CD4-positive, alpha-beta T cell (primary cell): Measurements from ENCODE around the gene LEPROT. TPM values are rescaled to one million over a fixed set of nuclear protein-coding genes. Genes with fewer than 3 reads are reported as not detected.

Experiments
- ATAC-seq: fragments of 200-7000 bp; cut with Tn5 transposase; one replicate; pipeline ENCODE4 v1.10.0; 2022; ENCODE audit warnings: mild to moderate bottlenecking; ENCODE audit not compliant: poor library complexity
- CTCF ChIA-PET: fragments of 350-600 bp; sonication (Branson Sonifier 250); formaldehyde crosslinking; loops from one replicate; lab custom pipeline; 2021; ENCODE audit warnings: antibody characterized with exemption, inconsistent platforms; lab: Charles Lee
- POLR2A ChIA-PET: fragments of 350-600 bp; sonication (Branson Sonifier 250); formaldehyde crosslinking; loops from one replicate; lab custom pipeline; 2021; ENCODE audit warnings: antibody characterized with exemption, inconsistent platforms; lab: Charles Lee
- DNase-seq, 14 experiments: peaks; one replicate each; pipeline ENCODE4 v3.0.0-alpha.2; 2013 to 2020; ENCODE audit warnings: mixed read lengths in 2 of 14
- H3K27ac ChIP-seq, 2 donors: one replicate each; pipeline versions ENCODE4 v1.5.1 to v1.7.0; 2013; ENCODE audit warnings: low read length in 2 of 2, low read depth in 1 of 2, mild to moderate bottlenecking in 1 of 2
- H3K27me3 ChIP-seq, 2 experiments: 1 replicate in 1 of 2; 2 replicates in 1 of 2; pipeline versions ENCODE4 v1.6.1 to v1.7.0; 2013; ENCODE audit warnings: low read length in 2 of 2, control low read depth in 1 of 2, mild to moderate bottlenecking in 1 of 2, moderate library complexity in 1 of 2; ENCODE audit not compliant: insufficient read depth in 2 of 2, control insufficient read depth in 1 of 2
- H3K36me3 ChIP-seq: one replicate; pipeline ENCODE4 v1.6.1; 2013; ENCODE audit warnings: low read length, control low read depth; ENCODE audit not compliant: insufficient read depth
- H3K4me1 ChIP-seq: one replicate; pipeline ENCODE4 v1.6.1; 2013; ENCODE audit warnings: low read length, control low read depth; ENCODE audit not compliant: insufficient read depth
- H3K4me3 ChIP-seq: one replicate; pipeline ENCODE4 v1.5.1; 2013; ENCODE audit warnings: mild to moderate bottlenecking, low read length, moderate library complexity
- H3K9me3 ChIP-seq, 2 experiments: 1 replicate in 1 of 2; 2 replicates in 1 of 2; pipeline versions ENCODE4 v1.6.1 to v1.7.0; 2013; ENCODE audit warnings: low read length in 2 of 2, mild to moderate bottlenecking in 2 of 2, control low read depth in 1 of 2, moderate library complexity in 1 of 2; ENCODE audit not compliant: control insufficient read depth in 1 of 2, insufficient read depth in 1 of 2
- H3K27ac Mint-ChIP-seq: one replicate; pipeline ENCODE4 v1.8.0; 2020; ENCODE audit warnings: mixed read lengths
- H3K27me3 Mint-ChIP-seq: one replicate; pipeline ENCODE4 v1.8.0; 2021; ENCODE audit warnings: mixed read lengths
- H3K36me3 Mint-ChIP-seq: one replicate; pipeline ENCODE4 v1.8.0; 2021; ENCODE audit warnings: low read depth, mixed read lengths
- H3K4me1 Mint-ChIP-seq: one replicate; pipeline ENCODE4 v1.8.0; 2021; ENCODE audit warnings: low read depth, mixed read lengths
- H3K4me3 Mint-ChIP-seq: one replicate; pipeline ENCODE4 v1.8.0; 2020; ENCODE audit warnings: mild to moderate bottlenecking, mixed read lengths
- H3K9me3 Mint-ChIP-seq: one replicate; pipeline ENCODE4 v1.8.0; 2020; ENCODE audit warnings: mixed read lengths
- CTCF ChIP-seq: fragments of 200-600 bp; IDR thresholded peaks from one replicate; pipeline ENCODE4 v1.8.0; 2022; ENCODE audit warnings: antibody characterized with exemption, mild to moderate bottlenecking
- intact Hi-C, 2 experiments: fragments of 100-400 bp; cut with DNase I in 1 of 2; cut with micrococcal nuclease in 1 of 2; formaldehyde crosslinking; loops; one replicate each; pipeline versions ENCODE4 v1.15.1 to v1.9.0; 2023 to 2025; cut with DNase I, micrococcal nuclease
- total RNA-seq, 174 experiments: library from RNA in 2 of 174; stranded (reverse) in 2 of 174; gene quantifications; one replicate each; pipeline ENCODE4 v1.2.3 and lab custom pipeline; 2021 to 2026

The LEPROT gene
- total RNA-seq, 2 experiments from 2014 or later: 20.2 to 23.9 TPM

GRCh38 chr1:65424573-65424889 is 4.1 kb downstream of the LEPROT start:
- ChIA-PET POLR2A (no interaction called here), CTCF (no interaction called here)
- H3K36me3 ChIP-seq: peaks cover 20% of the 10 kb centered on the region
- ATAC-seq (no peak), DNase-seq (no peak)
- intact Hi-C loops: loop anchor here in 1 of 2 experiments (5.0 to 10.0 kb wide), 3 partner anchors 172 to 1510 kb away; no protein-coding TSS in a partner anchor
- Mint-ChIP-seq H3K4me3 (no peak overlapping the region), H3K27me3 (no peaks in the 10 kb centered on the region), H3K27ac (peak overlapping the region; percentile 48), H3K9me3 (no peaks in the 10 kb centered on the region), H3K4me1 (peaks cover 17% of the 10 kb centered on the region), H3K36me3 (peaks cover 40% of the 10 kb centered on the region)
- H3K4me1 ChIP-seq: peaks cover 20% of the 10 kb centered on the region
- H3K27ac ChIP-seq: no peak overlapping the region
- H3K4me3 ChIP-seq: no peak overlapping the region
- no peaks in the 10 kb centered on the region for H3K27me3 ChIP-seq
- no peak for TF ChIP-seq CTCF
- no peaks in the 10 kb centered on the region for H3K9me3 ChIP-seq

- POLR2A ChIA-PET: no interaction called here
- intact Hi-C loops: loop anchor here (5.0 to 10.0 kb wide), 2 partner anchors 1022 to 1510 kb away; no protein-coding TSS in a partner anchor
- no peak for DNase-seq
These were observed 4.5 kb downstream of the LEPROT start for GRCh38 chr1:65425006-65425405.

GRCh38 chr1:65425697-65426096 is 5.2 kb downstream of the LEPROT start:
- no peaks in the 10 kb centered on the region for H3K27me3 Mint-ChIP-seq
- H3K9me3 Mint-ChIP-seq: no peaks in the 10 kb centered on the region
- ChIA-PET CTCF (no interaction called here), POLR2A (no interaction called here)
- H3K4me3 Mint-ChIP-seq: no peak overlapping the region
- peaks cover 10% of the 10 kb centered on the region for H3K4me1 Mint-ChIP-seq
- Histone ChIP-seq H3K4me3 (no peak overlapping the region), H3K9me3 (no peaks in the 10 kb centered on the region), H3K27me3 (no peaks in the 10 kb centered on the region), H3K27ac (no peak overlapping the region), H3K4me1 (peaks cover 18% of the 10 kb centered on the region), H3K36me3 (peaks cover 23% of the 10 kb centered on the region)
- ATAC-seq: no peak
- TF ChIP-seq CTCF: no peak
- no peak for DNase-seq
- intact Hi-C loops: loop anchor here (5.0 to 10.0 kb wide), 2 partner anchors 1022 to 1509 kb away; no protein-coding TSS in a partner anchor
- no peak overlapping the region for H3K27ac Mint-ChIP-seq
- H3K36me3 Mint-ChIP-seq: peaks cover 42% of the 10 kb centered on the region

More at GRCh38 chr1:65425006-65425405, 4.5 kb downstream of the LEPROT start:
- no peak overlapping the region for H3K27ac Mint-ChIP-seq
- H3K4me3 Mint-ChIP-seq: no peak overlapping the region
- Histone ChIP-seq H3K4me1 (peaks cover 18% of the 10 kb centered on the region), H3K4me3 (no peak overlapping the region), H3K9me3 (no peaks in the 10 kb centered on the region), H3K27ac (no peak overlapping the region), H3K36me3 (peaks cover 20% of the 10 kb centered on the region), H3K27me3 (no peaks in the 10 kb centered on the region)
- no peak for TF ChIP-seq CTCF
- CTCF ChIA-PET: no interaction called here
- no peaks in the 10 kb centered on the region for H3K9me3 Mint-ChIP-seq
- peaks cover 12% of the 10 kb centered on the region for H3K4me1 Mint-ChIP-seq
- peaks cover 38% of the 10 kb centered on the region for H3K36me3 Mint-ChIP-seq
- H3K27me3 Mint-ChIP-seq: no peaks in the 10 kb centered on the region
- ATAC-seq: no peak
